SK-N-SH treated with all-trans-retinoic acid at 6 μM for 48 hours (cell line): Measurements from ENCODE around the gene RBMXL3.

Experiments used
- ATAC-seq: fragments of 200-7000 bp; cut with Tn5 transposase; 3 replicates; pipeline ENCODE4 v1.9.1; 2020; ENCODE audit warnings: mild to moderate bottlenecking, moderate library complexity
- ARNTL ChIP-seq: fragments of 450-650 bp; formaldehyde crosslinking; IDR thresholded peaks from 2 replicates; pipeline ENCODE4 v1.5.0; 2020; ENCODE audit warnings: low read depth, mild to moderate bottlenecking, moderate library complexity, borderline replicate concordance
- BACH2 ChIP-seq: fragments of 250-450 bp; sonication (Bioruptor Pico); IDR thresholded peaks from 2 replicates; pipeline ENCODE4 v1.9.0; 2021; ENCODE audit warnings: mild to moderate bottlenecking, borderline replicate concordance
- ESRRG ChIP-seq: fragments of 250-450 bp; sonication (Bioruptor Pico); IDR thresholded peaks from 2 replicates; pipeline ENCODE4 v1.6.1; 2021; ENCODE audit warnings: mild to moderate bottlenecking
- GLIS3 ChIP-seq: fragments of 250-450 bp; sonication (Bioruptor Pico); IDR thresholded peaks from 2 replicates; pipeline ENCODE4 v1.5.0; 2020; ENCODE audit warnings: mild to moderate bottlenecking, moderate library complexity
- PPARA ChIP-seq: fragments of 250-450 bp; sonication (Bioruptor Pico); IDR thresholded peaks from 2 replicates; pipeline ENCODE4 v1.5.0; 2020; ENCODE audit warnings: mild to moderate bottlenecking, borderline replicate concordance
- RARB ChIP-seq: fragments of 250-450 bp; sonication (Bioruptor Pico); IDR thresholded peaks from 2 replicates; pipeline ENCODE4 v1.8.0; 2021; ENCODE audit warnings: mild to moderate bottlenecking, moderate library complexity
- SNAI2 ChIP-seq: fragments of 250-450 bp; sonication (Bioruptor Pico); IDR thresholded peaks from 2 replicates; pipeline ENCODE4 v1.5.0; 2020; ENCODE audit warnings: mild to moderate bottlenecking, moderate library complexity
- TCF4 ChIP-seq: fragments of 250-450 bp; sonication (Bioruptor Pico); IDR thresholded peaks from 2 replicates; pipeline ENCODE4 v1.8.0; 2021; ENCODE audit warnings: mild to moderate bottlenecking, moderate library complexity, borderline replicate concordance
- ZC3H10 ChIP-seq: fragments of 250-450 bp; sonication (Bioruptor Pico); IDR thresholded peaks from 2 replicates; pipeline ENCODE4 v1.5.1; 2021; ENCODE audit warnings: mild to moderate bottlenecking, moderate library complexity
- ZFP3 ChIP-seq: fragments of 250-450 bp; sonication (Bioruptor Pico); IDR thresholded peaks from 2 replicates; pipeline ENCODE4 v1.5.0; 2020; ENCODE audit warnings: mild to moderate bottlenecking, moderate library complexity
- ZNF565 ChIP-seq: fragments of 450-650 bp; formaldehyde crosslinking; conservative IDR thresholded peaks from 2 replicates; pipeline ENCODE4 v1.5.0; 2020; ENCODE audit warnings: low read depth, mild to moderate bottlenecking, moderate library complexity
- ZNF70 ChIP-seq: fragments of 450-650 bp; formaldehyde crosslinking; IDR thresholded peaks from 2 replicates; pipeline ENCODE4 v1.5.0; 2020; ENCODE audit warnings: mild to moderate bottlenecking, moderate library complexity
- ZNF8 ChIP-seq: fragments of 450-650 bp; formaldehyde crosslinking; IDR thresholded peaks from 2 replicates; pipeline ENCODE4 v1.5.0; 2020; ENCODE audit warnings: mild to moderate bottlenecking, moderate library complexity
- TF ChIP-seq, protein P1 (sequence below): fragments of 250-450 bp; sonication (Bioruptor Pico); IDR thresholded peaks from 2 replicates; pipeline ENCODE4 v1.5.0; 2020; ENCODE audit warnings: mild to moderate bottlenecking, moderate library complexity
- TF ChIP-seq, protein P2 (sequence below): fragments of 250-450 bp; sonication (Bioruptor Pico); IDR thresholded peaks from 2 replicates; pipeline ENCODE4 v1.8.0; 2020; ENCODE audit warnings: mild to moderate bottlenecking, moderate library complexity, borderline replicate concordance
- TF ChIP-seq, protein P3 (sequence below): fragments of 250-450 bp; sonication (Bioruptor Pico); IDR thresholded peaks from 2 replicates; pipeline ENCODE4 v1.5.1; 2021; ENCODE audit warnings: mild to moderate bottlenecking, moderate library complexity
- TF ChIP-seq, protein P4 (sequence below): fragments of 250-450 bp; sonication (Bioruptor Pico); IDR thresholded peaks from 2 replicates; pipeline ENCODE4 v1.8.0; 2021; ENCODE audit warnings: low read depth, mild to moderate bottlenecking, moderate library complexity, borderline replicate concordance

The RBMXL3 gene

DNA sequence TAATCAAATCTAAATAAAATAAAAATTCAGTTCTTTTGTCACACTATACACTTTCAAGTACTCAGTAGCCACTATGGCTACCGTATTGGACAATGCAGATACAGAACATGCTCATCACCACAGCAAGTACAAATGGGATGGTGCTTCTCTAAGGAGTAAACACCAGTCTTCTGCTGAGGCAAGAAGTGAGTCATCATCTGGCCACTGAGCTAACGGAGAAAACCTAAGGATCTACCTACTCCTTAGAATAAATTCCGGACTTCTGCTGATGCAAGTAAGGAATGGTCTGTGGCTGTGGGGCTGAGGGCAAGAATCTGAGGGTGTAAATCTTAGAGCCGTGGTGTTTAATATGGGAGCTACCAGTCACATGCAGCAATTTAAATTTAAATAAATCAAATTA, 11.3 kb upstream of the RBMXL3 start:
- TF ChIP-seq, protein P1, sequence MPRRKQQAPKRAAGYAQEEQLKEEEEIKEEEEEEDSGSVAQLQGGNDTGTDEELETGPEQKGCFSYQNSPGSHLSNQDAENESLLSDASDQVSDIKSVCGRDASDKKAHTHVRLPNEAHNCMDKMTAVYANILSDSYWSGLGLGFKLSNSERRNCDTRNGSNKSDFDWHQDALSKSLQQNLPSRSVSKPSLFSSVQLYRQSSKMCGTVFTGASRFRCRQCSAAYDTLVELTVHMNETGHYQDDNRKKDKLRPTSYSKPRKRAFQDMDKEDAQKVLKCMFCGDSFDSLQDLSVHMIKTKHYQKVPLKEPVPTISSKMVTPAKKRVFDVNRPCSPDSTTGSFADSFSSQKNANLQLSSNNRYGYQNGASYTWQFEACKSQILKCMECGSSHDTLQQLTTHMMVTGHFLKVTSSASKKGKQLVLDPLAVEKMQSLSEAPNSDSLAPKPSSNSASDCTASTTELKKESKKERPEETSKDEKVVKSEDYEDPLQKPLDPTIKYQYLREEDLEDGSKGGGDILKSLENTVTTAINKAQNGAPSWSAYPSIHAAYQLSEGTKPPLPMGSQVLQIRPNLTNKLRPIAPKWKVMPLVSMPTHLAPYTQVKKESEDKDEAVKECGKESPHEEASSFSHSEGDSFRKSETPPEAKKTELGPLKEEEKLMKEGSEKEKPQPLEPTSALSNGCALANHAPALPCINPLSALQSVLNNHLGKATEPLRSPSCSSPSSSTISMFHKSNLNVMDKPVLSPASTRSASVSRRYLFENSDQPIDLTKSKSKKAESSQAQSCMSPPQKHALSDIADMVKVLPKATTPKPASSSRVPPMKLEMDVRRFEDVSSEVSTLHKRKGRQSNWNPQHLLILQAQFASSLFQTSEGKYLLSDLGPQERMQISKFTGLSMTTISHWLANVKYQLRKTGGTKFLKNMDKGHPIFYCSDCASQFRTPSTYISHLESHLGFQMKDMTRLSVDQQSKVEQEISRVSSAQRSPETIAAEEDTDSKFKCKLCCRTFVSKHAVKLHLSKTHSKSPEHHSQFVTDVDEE (CRISPR knock-in tag): no peak
- no peak for TF ChIP-seq TCF4 (CRISPR knock-in tag)
- TF ChIP-seq BACH2 (CRISPR knock-in tag): no peak
- TF ChIP-seq, protein P2, sequence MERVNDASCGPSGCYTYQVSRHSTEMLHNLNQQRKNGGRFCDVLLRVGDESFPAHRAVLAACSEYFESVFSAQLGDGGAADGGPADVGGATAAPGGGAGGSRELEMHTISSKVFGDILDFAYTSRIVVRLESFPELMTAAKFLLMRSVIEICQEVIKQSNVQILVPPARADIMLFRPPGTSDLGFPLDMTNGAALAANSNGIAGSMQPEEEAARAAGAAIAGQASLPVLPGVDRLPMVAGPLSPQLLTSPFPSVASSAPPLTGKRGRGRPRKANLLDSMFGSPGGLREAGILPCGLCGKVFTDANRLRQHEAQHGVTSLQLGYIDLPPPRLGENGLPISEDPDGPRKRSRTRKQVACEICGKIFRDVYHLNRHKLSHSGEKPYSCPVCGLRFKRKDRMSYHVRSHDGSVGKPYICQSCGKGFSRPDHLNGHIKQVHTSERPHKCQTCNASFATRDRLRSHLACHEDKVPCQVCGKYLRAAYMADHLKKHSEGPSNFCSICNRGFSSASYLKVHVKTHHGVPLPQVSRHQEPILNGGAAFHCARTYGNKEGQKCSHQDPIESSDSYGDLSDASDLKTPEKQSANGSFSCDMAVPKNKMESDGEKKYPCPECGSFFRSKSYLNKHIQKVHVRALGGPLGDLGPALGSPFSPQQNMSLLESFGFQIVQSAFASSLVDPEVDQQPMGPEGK (CRISPR knock-in tag): no peak
- no peak for TF ChIP-seq SNAI2 (CRISPR knock-in tag)
- no peak for TF ChIP-seq PPARA (CRISPR knock-in tag)
- no peak for TF ChIP-seq ZC3H10 (CRISPR knock-in tag)
- TF ChIP-seq, protein P3, sequence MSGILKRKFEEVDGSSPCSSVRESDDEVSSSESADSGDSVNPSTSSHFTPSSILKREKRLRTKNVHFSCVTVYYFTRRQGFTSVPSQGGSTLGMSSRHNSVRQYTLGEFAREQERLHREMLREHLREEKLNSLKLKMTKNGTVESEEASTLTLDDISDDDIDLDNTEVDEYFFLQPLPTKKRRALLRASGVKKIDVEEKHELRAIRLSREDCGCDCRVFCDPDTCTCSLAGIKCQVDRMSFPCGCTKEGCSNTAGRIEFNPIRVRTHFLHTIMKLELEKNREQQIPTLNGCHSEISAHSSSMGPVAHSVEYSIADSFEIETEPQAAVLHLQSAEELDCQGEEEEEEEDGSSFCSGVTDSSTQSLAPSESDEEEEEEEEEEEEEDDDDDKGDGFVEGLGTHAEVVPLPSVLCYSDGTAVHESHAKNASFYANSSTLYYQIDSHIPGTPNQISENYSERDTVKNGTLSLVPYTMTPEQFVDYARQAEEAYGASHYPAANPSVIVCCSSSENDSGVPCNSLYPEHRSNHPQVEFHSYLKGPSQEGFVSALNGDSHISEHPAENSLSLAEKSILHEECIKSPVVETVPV (CRISPR knock-in tag): no peak
- no peak for TF ChIP-seq ESRRG
- no peak for TF ChIP-seq ARNTL (CRISPR knock-in tag)
- no peak for TF ChIP-seq ZNF565 (CRISPR knock-in tag)
- no peak for TF ChIP-seq ZFP3 (CRISPR knock-in tag)
- TF ChIP-seq ZNF8 (CRISPR knock-in tag): no peak
- TF ChIP-seq, all 23 proteins: peak for 0
- ATAC-seq: no peak

DNA sequence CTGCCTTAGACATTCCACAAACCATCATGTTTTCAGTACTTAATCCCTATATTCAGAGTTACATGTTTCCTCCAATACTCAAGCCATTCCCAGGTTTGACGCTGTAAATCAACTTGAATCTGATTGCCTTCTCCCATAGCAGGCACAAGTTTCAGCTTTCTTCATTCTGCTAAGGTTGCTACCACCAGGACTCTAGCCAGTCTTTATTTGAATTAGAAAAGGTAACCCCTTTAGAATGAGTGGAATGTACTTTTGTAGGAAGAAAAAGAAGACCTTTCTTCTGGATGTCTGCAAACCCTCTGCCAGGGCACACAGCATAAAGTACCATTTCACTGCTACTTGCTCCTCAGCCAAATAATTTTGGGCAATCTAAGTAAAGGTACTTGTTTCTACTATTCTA, 10.7 kb upstream of the RBMXL3 start:
- no peak for TF ChIP-seq RARB (CRISPR knock-in tag)
- TF ChIP-seq ZNF8 (CRISPR knock-in tag): no peak
- TF ChIP-seq, protein P4, sequence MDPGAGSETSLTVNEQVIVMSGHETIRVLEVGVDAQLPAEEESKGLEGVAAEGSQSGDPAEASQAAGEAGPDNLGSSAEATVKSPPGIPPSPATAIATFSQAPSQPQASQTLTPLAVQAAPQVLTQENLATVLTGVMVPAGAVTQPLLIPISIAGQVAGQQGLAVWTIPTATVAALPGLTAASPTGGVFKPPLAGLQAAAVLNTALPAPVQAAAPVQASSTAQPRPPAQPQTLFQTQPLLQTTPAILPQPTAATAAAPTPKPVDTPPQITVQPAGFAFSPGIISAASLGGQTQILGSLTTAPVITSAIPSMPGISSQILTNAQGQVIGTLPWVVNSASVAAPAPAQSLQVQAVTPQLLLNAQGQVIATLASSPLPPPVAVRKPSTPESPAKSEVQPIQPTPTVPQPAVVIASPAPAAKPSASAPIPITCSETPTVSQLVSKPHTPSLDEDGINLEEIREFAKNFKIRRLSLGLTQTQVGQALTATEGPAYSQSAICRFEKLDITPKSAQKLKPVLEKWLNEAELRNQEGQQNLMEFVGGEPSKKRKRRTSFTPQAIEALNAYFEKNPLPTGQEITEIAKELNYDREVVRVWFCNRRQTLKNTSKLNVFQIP (CRISPR knock-in tag): no peak
- no peak for TF ChIP-seq ZNF70 (CRISPR knock-in tag)
- TF ChIP-seq, protein P1 (CRISPR knock-in tag): no peak
- no peak for TF ChIP-seq ZNF565 (CRISPR knock-in tag)
- no peak for TF ChIP-seq ESRRG
- no peak for TF ChIP-seq ZFP3 (CRISPR knock-in tag)
- TF ChIP-seq, protein P2 (CRISPR knock-in tag): no peak
- TF ChIP-seq TCF4 (CRISPR knock-in tag): no peak
- no peak for TF ChIP-seq GLIS3 (CRISPR knock-in tag)
- TF ChIP-seq BACH2 (CRISPR knock-in tag): no peak
- TF ChIP-seq, all 23 proteins: peak for 0
- no peak for ATAC-seq
